ENCODE measurements around the gene ABCC1. TPM values are rescaled to one million over a fixed set of nuclear protein-coding genes. Genes with fewer than 3 reads are reported as not detected.

Gene ABCC1
- total RNA-seq, 1 experiment from 2014 or later, result 61.9 TPM

- TF ChIP-seq ZNF232 (CRISPR knock-in tag; IDR thresholded peaks at IDR 0.05) (no peak), ATF2 (CRISPR knock-in tag; IDR thresholded peaks at IDR 0.05; ENCODE audit: borderline replicate concordance, low read depth) (no peak), ZNF281 (CRISPR knock-in tag; IDR thresholded peaks at IDR 0.05) (no peak), FOXP4 (CRISPR knock-in tag; IDR thresholded peaks at IDR 0.05) (no peak)
Observed at GRCh38 chr16:16004314-16004749, 54.9 kb downstream of the ABCC1 start (continued).

GRCh38 chr16:16005721-16006120 is 56.3 kb downstream of the ABCC1 start:
- no peak overlapping the region for H3K27ac Mint-ChIP-seq
- H3K36me3 Mint-ChIP-seq, result peaks cover 20% of the 10 kb centered on the region
- DNase-seq (ENCODE audit: low spot score) (no peak), ATAC-seq (no peak)
- TF ChIP-seq JUN (CRISPR knock-in tag; IDR thresholded peaks at IDR 0.05) (no peak), TP53 (CRISPR knock-in tag; IDR thresholded peaks at IDR 0.05) (no peak), E2F5 (CRISPR knock-in tag; IDR thresholded peaks at IDR 0.05) (no peak)
- POLR2A ChIA-PET, result no interaction called here
- H3K9me3 Mint-ChIP-seq, result no peaks in the 10 kb centered on the region
- CTCF ChIA-PET, result no interaction called here
- no peaks in the 10 kb centered on the region for H3K4me1 Mint-ChIP-seq
- no peak overlapping the region for H3K4me3 Mint-ChIP-seq
- H3K27me3 Mint-ChIP-seq (ENCODE audit: low read depth), result no peaks in the 10 kb centered on the region

GRCh38 chr16:16006650-16007049 is 57.2 kb downstream of the ABCC1 start:
- POLR2A ChIA-PET, result no interaction called here
- Mint-ChIP-seq H3K36me3 (peaks cover 23% of the 10 kb centered on the region), H3K9me3 (no peaks in the 10 kb centered on the region), H3K27ac (peak overlapping the region; percentile 87; the same call in 1 of the 2 replicates), H3K4me3 (no peak overlapping the region), H3K4me1 (no peaks in the 10 kb centered on the region), H3K27me3 (ENCODE audit: low read depth) (no peaks in the 10 kb centered on the region)
- CTCF ChIA-PET, result interaction anchor here (1.4 kb wide), 1 partner anchor 132 kb away, joined by 3 read pairs; no protein-coding TSS in a partner anchor
- no peak for DNase-seq (ENCODE audit: low spot score)
- TF ChIP-seq AFF4 (CRISPR knock-in tag; IDR thresholded peaks at IDR 0.05; ENCODE audit: borderline replicate concordance) (no peak), MAX (CRISPR knock-in tag; IDR thresholded peaks at IDR 0.05) (no peak), ZNF263 (CRISPR knock-in tag; IDR thresholded peaks at IDR 0.05; ENCODE audit: low read depth) (no peak)
- no peak for ATAC-seq

Data from WTC11 (cell line).